Aorta (tissue), 5 donors: ENCODE data around the gene KLF16. TPM values are rescaled to one million over a fixed set of nuclear protein-coding genes. Genes with fewer than 3 reads are reported as not detected.

Experiments used
- ATAC-seq: fragments of 200-7000 bp; cut with Tn5 transposase; one replicate; pipeline ENCODE4 v1.9.1; 2022; ENCODE audit warnings: moderate library complexity; ENCODE audit not compliant: low FRiP score
- DNase-seq, 2 donors: peaks; one replicate each; pipeline ENCODE4 v3.0.0-alpha.2; 2020
- H3K27ac ChIP-seq, 2 donors: one replicate each; pipeline ENCODE4 v1.5.1; 2013; ENCODE audit warnings: low read length in 2 of 2, mild to moderate bottlenecking in 2 of 2, moderate library complexity in 2 of 2, control low read depth in 1 of 2, inconsistent platforms in 1 of 2, low read depth in 1 of 2
- H3K27me3 ChIP-seq, 2 donors: one replicate each; pipeline ENCODE4 v1.6.1; 2013; ENCODE audit warnings: control low read depth in 1 of 2, low read length in 1 of 2, mild to moderate bottlenecking in 1 of 2, moderate library complexity in 1 of 2; ENCODE audit not compliant: insufficient read depth in 2 of 2, control insufficient read depth in 1 of 2
- H3K36me3 ChIP-seq, 2 donors: one replicate each; pipeline ENCODE4 v1.6.1; 2013; ENCODE audit warnings: control low read depth in 1 of 2, low read length in 1 of 2, mild to moderate bottlenecking in 1 of 2; ENCODE audit not compliant: insufficient read depth in 2 of 2, control insufficient read depth in 1 of 2
- H3K4me1 ChIP-seq, 2 donors: one replicate each; pipeline ENCODE4 v1.6.1; 2013; ENCODE audit warnings: low read length in 2 of 2, control low read depth in 1 of 2, mild to moderate bottlenecking in 1 of 2, moderate library complexity in 1 of 2; ENCODE audit not compliant: insufficient read depth in 2 of 2, control insufficient read depth in 1 of 2
- H3K4me3 ChIP-seq, 2 donors: one replicate each; pipeline ENCODE4 v1.5.1; 2013; ENCODE audit warnings: low read length in 2 of 2, control low read depth in 1 of 2, mild to moderate bottlenecking in 1 of 2
- H3K9me3 ChIP-seq: one replicate; pipeline ENCODE4 v1.6.1; 2013; ENCODE audit warnings: mild to moderate bottlenecking, low read length; ENCODE audit not compliant: control insufficient read depth
- WGBS, 2 donors: extraction: QIAGEN DNeasy Blood & Tissue Kit; methylation state at CpG; one replicate each; pipeline ENCODE4 v1.1.7; 2013; 5-methylcytosine and 5-hydroxymethylcytosine counted together
- intact Hi-C, 2 donors: fragments of 100-400 bp; cut with DNase I; formaldehyde crosslinking; loops; one replicate each; pipeline versions ENCODE4 v1.14.2 to v1.15.0; 2022
- polyA plus RNA-seq, 2 donors: library from polyadenylated mRNA; stranded (reverse); fragments of 200-250 nt; gene quantifications; one replicate each; pipeline ENCODE4 v1.2.3, GENCODE V29; 2013
- total RNA-seq, 2 donors: library from RNA; stranded (reverse); fragmentation: NEBNext Ultra II Directional; extraction: Animal tissue kit (Norgen Biotek cat#: 25700); gene quantifications; one replicate each; pipeline ENCODE4 v1.2.1, GENCODE V29; 2021
- donor health status: healthy with polysubstance abuse.
- donor health status: Bipolar disorder and iron deficiency.
- donor health status: DM: no; HTN: no; CAD: no.
- donor health status: DM: no; HTN: no; CAD: no.
- donor health status: DM: yes; HTN: yes; CAD: no.

KLF16 gene
- total and polyA plus RNA-seq, 4 donors: 5.1 to 18.3 (median 12.0) TPM

DNA sequence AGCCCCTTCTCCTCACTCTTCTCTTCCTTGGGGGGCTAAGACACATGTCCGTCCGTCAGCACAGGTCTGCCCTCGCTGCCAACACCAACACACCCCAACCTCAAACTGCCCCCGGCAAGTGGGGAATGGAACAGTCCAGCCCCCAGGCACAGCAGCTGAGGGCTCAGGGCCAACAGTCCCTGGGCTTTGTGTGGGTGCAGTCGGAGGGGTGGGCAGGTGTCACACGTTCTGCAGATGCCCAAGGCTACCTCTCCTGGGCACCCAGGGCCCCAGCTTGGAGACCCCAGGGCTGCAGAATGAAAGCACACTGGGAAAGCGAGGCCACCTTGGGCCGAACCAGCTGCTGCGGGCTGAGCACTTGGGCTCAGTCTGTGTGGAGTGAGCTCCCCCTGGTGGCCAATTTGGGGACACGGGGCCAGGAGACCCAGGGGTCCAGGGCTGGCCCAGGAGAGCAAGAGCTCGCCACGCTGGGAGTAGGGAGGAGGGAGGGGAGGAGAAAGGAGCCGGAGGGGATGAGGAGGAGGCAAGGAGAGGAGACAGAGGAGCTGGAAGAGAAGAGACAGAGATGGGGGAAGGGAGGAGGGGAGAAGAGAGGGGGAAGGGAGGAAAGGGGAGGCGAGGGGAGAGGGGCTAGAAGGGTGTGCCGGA is 37.3 kb downstream of the KLF16 start:
- H3K36me3 ChIP-seq: peaks cover 2 to 3% of the 10 kb centered on the region in 2 donors
- WGBS, 2 donors: 25% methylated on average over 15 of the region's 15 CpGs
- H3K4me3 ChIP-seq: no peak overlapping the region
- no peaks in the 10 kb centered on the region for H3K4me1 ChIP-seq
- H3K27ac ChIP-seq: no peak overlapping the region
- ATAC-seq: peak; percentile 76
- intact Hi-C loops: loop anchor here (5.0 to 10.0 kb wide), 2 partner anchors 39 to 281 kb away; no protein-coding TSS in a partner anchor
- H3K27me3 ChIP-seq: no peaks in the 10 kb centered on the region
- H3K9me3 ChIP-seq: no peaks in the 10 kb centered on the region
- peak; percentile 84 to 92 for DNase-seq

- DNase-seq (no peak), ATAC-seq (no peak)
- H3K4me1 ChIP-seq: no peaks in the 10 kb centered on the region
- WGBS, 2 donors: 81 to 82% methylated on average over 14 of the region's 14 CpGs
- H3K4me3 ChIP-seq: no peak overlapping the region
- no peak overlapping the region for H3K27ac ChIP-seq
- H3K27me3 ChIP-seq: no peaks in the 10 kb centered on the region
- no peaks in the 10 kb centered on the region for H3K9me3 ChIP-seq
- peaks cover 2 to 7% of the 10 kb centered on the region in 2 donors for H3K36me3 ChIP-seq
- intact Hi-C loops: loop anchor here in 1 of 2 donors (10.0 kb wide), 1 partner anchor 279 kb away; no protein-coding TSS in a partner anchor
These were observed 39.1 kb downstream of the KLF16 start for GRCh38 chr19:1824252-1824622.

- no peaks in the 10 kb centered on the region for H3K9me3 ChIP-seq
- DNase-seq (no peak), ATAC-seq (no peak)
- no peak overlapping the region for H3K27ac ChIP-seq
- H3K27me3 ChIP-seq: no peaks in the 10 kb centered on the region
- intact Hi-C loops: loop anchor here in 1 of 2 donors (10.0 kb wide), 1 partner anchor 279 kb away; no protein-coding TSS in a partner anchor
- H3K36me3 ChIP-seq: peaks cover 2 to 7% of the 10 kb centered on the region in 2 donors
- no peaks in the 10 kb centered on the region for H3K4me1 ChIP-seq
- 88 to 90% methylated on average over 35 to 36 of the region's 36 CpGs for WGBS, 2 donors
- H3K4me3 ChIP-seq: no peak overlapping the region
These were observed 39.7 kb downstream of the KLF16 start for GRCh38 chr19:1823539-1824251.

DNA sequence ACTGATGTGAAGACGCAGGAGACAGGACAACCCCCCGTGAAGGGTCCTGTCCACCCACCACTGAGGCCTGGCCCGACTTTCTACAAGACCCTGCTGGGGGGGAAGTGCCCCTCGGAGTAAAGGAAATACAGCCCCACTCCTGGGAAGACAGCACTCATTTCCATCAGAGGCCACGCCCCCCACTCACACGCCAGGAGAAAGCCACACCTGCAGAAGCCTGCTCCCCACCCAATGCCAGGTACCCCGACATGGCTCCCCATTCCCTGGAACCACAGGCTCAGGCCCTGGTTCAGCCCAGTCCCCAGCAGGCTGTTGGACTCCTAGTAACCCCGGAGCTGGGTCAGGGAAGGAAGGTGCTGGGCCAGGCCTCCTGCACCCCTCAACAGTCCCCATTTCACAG is 40.4 kb downstream of the KLF16 start:
- peaks cover 2 to 11% of the 10 kb centered on the region in 2 donors for H3K36me3 ChIP-seq
- intact Hi-C loops: loop anchor here in 1 of 2 donors (10.0 kb wide), 1 partner anchor 278 kb away; no protein-coding TSS in a partner anchor
- no peak overlapping the region for H3K4me3 ChIP-seq
- WGBS, 2 donors: 80 to 84% methylated on average over 8 of the region's 8 CpGs
- DNase-seq (no peak), ATAC-seq (no peak)
- H3K4me1 ChIP-seq: no peaks in the 10 kb centered on the region
- H3K27ac ChIP-seq: no peak overlapping the region
- no peaks in the 10 kb centered on the region for H3K9me3 ChIP-seq
- no peaks in the 10 kb centered on the region for H3K27me3 ChIP-seq

- Histone ChIP-seq H3K27me3 (no peaks in the 10 kb centered on the region), H3K4me3 (no peak overlapping the region), H3K9me3 (no peaks in the 10 kb centered on the region), H3K27ac (no peak overlapping the region), H3K4me1 (no peaks in the 10 kb centered on the region), H3K36me3 (peaks cover 2 to 9% of the 10 kb centered on the region in 2 donors)
- 90 to 91% methylated on average over 19 of the region's 19 CpGs for WGBS, 2 donors
- intact Hi-C loops: loop anchor here in 1 of 2 donors (10.0 kb wide), 1 partner anchor 277 kb away; no protein-coding TSS in a partner anchor
- ATAC-seq (no peak), DNase-seq (no peak)
These were observed 41.2 kb downstream of the KLF16 start for GRCh38 chr19:1822210-1822609.

GRCh38 chr19:1819341-1820255 is 43.8 kb downstream of the KLF16 start:
- H3K27ac ChIP-seq: no peak overlapping the region
- no peaks in the 10 kb centered on the region for H3K9me3 ChIP-seq
- no peak overlapping the region for H3K4me3 ChIP-seq
- H3K27me3 ChIP-seq: no peaks in the 10 kb centered on the region
- DNase-seq (no peak), ATAC-seq (no peak)
- peaks cover 2 to 18% of the 10 kb centered on the region in 2 donors for H3K36me3 ChIP-seq
- intact Hi-C loops: loop anchor here in 1 of 2 donors (10.0 kb wide), 1 partner anchor 275 kb away; no protein-coding TSS in a partner anchor
- no peaks in the 10 kb centered on the region for H3K4me1 ChIP-seq
- 83 to 86% methylated on average over 42 to 43 of the region's 43 CpGs for WGBS, 2 donors

DNA sequence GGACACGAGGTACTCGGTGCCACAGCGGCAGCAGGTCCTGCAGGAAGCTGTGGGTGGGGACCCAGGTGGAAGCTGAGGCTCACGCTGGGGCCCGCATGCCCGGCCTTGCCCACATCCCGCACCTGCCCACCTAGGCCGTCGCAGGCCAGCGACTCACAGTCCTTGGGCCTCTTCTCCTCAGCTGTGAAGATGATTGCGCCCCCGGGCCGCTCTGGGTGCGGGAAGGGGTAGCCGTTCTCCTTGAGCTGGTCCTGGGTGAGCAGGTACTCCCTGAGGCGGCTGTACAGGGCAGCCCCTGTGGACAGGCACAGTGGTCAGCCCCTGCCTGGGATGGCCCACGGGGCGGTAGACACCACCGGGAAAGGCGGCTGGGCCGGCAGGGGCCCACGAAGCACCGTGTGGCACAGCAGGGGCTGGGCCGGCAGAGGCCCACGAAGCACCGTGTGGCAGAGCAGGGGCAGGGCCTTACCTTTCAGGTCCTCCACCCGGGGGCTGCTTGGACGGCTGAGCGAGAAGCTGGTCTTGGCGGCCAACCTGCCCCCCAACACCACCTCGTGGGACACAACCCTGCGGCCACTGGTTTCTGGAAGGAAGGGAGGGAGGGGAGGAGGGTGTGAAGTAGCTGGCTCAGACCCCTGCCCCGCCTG is 44.7 kb downstream of the KLF16 start:
- intact Hi-C loops: no loop called here
- 90% methylated on average over 30 to 33 of the region's 33 CpGs for WGBS, 2 donors
- peaks cover 2 to 18% of the 10 kb centered on the region in 2 donors for H3K36me3 ChIP-seq
- H3K27ac ChIP-seq: no peak overlapping the region
- H3K27me3 ChIP-seq: no peaks in the 10 kb centered on the region
- H3K4me3 ChIP-seq: no peak overlapping the region
- ATAC-seq (no peak), DNase-seq (no peak)
- H3K4me1 ChIP-seq: no peaks in the 10 kb centered on the region
- no peaks in the 10 kb centered on the region for H3K9me3 ChIP-seq
